Measurements from ENCODE around the gene BRD4.
"Not testable (repeated sequence)": the region's sequence is repeated elsewhere in the genome, so short reads cannot be mapped to it uniquely, and the experiment has no call there.

Gene BRD4

DNA sequence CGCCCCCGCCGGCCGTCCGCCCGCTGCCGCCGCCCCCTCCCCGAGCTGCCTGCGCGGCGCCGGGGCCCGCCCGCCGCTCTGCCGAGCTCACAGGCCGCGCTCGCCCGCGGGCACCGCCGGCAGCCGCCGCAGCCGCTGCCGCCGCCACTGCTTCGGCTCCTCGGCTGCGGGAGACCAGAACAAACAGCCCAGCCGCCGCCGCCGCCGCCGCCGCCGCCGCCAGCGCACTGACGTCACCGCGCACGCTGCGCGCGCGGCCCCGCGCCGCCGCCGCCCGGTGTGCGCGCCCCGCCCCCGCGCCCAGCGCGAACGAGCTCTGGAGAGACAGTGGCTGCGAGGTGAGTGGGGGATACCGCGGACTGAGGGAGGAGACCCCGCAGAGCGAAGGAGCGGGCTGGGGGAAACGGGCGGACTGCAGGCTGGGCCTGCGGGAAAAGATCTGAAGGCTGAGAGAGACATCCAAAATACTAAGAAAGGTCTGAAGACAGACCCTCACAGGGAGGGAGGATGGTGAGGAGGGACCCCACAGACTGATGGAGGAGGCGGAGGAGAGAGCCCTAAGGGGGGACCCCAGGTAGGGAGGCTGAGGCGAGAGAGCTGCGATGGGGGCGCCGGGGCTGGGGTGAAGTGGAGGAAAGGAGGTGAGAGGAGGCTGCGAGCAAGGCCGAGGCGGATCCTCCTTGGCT, at the start of gene BRD4:
TSS of gene BRD4 (minus strand) at position 229 of the 686 bp plus-strand sequence. CDS start 59,440 bp downstream, outside the sequence.
- peak; percentile 84 for DNase-seq

DNA sequence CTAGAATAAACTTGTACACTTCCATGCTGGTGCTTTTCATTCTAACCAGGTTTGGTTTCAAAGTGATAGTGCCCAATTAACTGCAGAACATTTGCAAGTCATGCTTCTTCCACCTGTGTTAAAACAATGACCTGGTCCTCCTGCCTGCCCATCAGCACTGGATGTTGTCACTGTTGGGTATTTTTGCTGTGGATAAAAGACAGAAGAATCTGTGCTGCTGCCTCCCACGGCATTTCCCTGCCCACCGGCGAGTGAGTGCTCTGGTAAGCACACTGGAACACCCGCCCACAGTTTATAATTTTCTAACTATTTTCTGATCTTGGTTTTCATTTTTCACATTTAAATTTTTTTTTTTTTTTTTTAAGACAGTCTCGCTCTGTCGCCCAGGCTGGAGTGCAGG, 49.5 kb upstream of the BRD4 start:
- DNase-seq = no peak

DNA sequence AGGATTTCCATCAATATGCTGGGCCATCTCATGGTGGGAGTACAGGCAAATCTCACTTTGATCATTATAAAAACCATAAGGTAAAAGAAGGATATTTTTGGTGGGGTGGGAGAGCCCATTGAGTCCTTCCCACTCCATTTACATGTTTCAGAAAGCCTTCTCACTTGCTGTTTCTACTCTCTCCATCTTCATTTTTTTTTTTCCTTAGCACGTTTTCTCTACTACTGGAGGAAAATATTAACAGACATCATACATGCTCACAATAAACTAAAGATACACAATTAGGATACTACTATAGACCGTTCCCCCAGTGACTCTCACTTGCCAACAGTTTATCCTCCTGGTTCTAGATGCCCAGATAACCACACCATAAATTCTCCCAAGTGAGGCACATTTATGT, 49.1 kb upstream of the BRD4 start:
- DNase-seq = no peak

DNA sequence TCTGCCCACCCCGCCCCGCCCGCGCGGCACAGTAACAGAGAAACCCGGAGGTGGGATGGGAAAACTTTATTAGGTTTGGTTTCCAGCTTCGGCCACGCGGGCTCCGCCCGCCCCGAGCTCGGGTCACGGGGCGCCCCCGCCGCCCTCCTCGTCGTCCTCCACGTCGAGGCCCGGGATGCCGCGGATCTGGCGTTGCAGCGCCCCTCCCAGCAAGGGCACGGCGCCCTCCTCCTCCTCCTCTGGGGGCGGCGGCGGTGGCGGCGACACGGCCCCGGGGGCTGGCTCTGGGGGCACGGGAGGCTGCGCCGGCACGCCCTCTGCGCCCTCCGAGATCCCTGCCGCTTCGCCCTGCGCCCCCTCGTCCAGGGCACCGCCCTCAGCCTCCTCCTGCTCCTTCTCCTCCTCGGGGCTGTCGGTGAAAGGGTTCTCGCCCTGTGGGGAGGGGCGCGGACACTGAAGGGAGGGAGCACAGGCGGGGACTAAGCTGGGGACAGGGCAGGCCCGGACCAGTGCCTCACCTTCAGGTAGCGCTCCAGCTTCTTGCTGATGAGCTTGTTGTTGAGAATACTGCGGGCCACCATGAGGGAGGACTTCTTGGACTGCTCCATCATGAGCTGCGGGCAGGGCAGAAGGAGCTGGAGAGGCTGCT, 47.8 kb upstream of the BRD4 start:
- DNase-seq = no peak

DNA sequence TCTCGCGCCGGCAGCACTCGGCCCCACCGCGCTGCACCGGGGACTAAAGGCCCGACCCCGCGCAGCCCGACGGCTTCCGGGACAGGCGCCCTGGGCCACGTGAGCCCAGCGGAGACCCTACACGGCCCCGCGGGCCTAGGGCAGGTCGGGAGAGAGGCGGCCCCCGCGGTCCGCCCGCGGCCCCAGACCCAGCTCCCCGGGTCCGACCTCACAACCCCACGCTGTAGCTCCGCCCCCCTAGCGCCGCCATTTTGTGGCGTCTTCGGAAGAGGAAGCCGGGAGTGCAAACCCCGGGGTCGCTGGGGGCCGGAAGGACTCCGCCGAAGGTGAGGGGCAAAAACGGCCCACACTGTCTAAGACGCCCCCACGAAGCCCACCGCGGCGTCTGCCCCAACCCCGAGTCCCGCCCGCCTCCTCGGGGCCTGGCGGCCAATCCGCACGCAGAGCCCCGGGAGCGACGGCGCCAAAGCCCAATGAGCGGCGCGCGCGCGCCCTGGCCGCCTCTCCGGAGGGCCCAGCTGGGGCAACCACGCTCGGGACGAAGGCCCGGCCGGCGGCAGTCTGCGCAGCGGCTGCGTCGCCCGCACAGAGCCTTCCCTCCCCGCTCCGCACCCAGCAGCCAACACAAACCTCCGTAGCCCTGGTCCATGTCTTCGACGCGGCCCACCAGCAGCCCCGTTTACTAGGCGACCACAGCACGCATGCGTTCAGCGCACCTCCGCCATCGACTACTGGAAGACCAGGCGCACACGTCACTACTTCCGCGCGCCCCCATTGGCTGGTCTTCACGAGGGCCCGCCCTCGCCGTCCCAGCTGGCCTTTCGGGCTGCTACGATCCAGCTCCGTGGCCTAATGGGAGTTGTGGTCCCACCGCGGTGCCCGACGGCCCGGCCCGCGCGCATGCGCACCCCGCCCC, 47.0 kb upstream of the BRD4 start, which contains the start of gene AKAP8:
TSS of gene AKAP8 (minus strand) at position 705 of the 916 bp plus-strand sequence. CDS start at position 649, 56 bp downstream.
- DNase-seq = peak; percentile 99

DNA sequence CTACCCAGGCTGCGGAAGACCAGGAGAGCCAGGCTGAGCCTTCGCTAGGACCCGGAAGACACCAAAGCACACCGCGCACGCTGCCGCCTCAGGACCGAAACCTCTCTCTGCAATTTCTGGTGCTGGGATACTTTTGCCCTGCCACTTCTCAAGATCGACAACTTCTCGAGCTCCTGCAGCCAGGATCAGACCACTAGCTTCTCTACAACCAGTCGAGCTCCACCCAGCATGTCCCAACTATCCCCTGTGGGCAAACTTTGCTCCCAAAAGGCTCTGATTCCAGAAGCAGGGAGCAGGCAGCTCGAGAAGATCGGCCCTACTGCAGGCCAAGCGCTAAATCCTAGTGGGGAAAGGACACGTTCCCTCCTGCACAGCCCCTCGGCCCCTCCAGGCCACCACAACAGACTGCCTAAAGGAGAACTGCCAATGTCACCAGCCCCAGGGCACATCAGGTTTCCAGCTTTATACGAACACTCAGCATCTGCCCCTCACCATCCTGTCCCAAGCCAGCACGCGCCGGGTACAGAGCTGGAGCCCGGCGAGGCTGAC, 46.3 kb upstream of the BRD4 start:
- DNase-seq = peak; percentile 56

DNA sequence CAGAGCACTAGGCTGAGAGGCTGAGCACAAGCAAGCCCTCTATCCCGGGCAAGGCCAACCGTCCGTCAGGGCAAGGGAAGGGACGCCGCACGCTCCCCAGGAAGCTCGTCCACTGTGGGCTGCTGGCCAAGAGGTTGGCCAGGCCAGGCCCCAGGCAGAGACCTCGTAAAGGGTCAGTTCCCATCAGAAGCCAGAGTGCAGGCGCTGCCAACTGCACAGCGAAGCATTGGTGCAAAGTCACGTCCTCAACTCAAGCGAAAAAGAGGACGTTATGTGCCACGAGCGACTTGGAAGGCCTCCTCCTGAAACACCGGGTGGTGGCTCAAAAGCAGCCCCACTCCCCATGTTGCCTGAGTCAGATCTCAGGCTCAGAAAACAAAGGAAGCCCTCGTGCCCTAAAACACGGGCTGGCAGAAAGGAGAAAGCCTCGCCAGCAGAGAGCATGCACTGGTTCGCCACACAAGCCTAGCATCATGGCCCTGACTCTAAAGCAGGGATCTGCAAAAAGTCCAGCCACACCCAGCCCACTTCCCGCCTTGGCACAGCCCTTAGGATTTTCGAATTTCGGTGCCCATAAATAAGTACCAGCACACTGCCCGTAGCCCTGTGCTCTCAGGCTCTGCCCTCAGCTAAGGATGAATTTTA, 42.6 kb upstream of the BRD4 start:
- no peak for DNase-seq

DNA sequence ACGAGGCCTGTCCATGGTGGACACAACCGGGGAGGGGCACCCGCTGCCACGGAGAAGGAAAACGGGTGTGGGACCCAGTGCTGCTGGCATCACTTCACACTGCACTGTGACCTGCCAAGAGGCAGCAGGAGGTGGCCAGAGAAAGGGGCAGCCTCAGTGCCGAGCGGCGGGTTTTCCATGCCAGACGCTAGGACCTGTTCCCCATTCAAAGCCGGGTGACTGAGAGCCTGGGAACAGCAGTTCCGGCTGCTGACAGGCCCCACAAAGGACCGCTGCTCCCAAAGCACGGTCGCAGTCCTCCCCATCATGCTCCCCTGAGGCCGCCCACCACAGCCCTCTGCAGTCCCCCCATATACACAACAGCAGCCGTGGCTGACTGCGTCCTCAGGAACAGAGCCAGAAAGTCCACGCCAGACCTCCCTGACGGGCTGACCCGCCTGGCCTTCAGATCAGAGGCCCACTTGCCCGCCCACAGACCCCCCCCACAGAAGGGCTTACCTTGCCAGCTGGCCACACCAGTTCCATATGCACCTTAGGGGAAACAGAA, 41.8 kb upstream of the BRD4 start:
- no peak for DNase-seq

DNA sequence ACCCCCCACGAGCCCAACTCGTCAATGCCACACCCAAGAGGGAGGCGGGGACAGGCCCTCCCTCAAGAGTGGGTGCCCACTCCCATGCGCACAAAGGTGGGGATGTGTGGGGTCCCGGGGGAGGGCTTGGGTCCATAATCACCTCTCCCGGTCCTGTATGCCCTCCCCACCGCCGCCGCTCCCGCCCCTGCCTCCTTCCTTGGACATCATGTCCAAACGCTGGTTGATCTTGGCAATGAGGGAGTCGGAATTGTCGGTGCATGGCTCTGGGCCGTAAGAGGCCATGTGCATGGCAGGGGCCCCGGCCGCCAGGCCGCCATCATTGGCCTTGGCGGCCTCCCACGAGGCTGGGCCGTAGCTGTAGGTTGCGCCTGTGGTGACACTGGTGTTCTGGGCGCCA, 41.3 kb upstream of the BRD4 start:
- no peak for DNase-seq

DNA sequence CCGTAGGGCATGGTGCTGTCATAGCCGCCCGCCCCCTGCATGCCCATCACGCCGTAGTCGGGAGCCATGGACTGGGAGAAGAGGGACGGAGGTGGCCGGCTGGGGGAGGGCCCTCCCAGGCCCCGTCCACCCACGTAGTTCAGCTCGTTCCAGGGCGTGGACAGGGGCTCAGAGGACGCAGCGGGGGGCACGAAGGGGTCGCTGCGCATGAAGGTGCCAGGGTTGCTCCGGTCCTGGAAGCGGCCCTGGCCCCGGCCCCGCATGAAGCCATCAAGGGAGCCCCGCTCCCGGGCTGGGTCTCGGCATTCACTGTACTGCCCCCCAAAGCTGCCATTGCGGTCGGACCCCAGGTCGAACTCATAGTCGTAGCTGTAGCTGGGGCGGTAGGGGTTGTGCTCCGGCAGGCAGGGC, 40.6 kb upstream of the BRD4 start:
- DNase-seq = no peak

DNA sequence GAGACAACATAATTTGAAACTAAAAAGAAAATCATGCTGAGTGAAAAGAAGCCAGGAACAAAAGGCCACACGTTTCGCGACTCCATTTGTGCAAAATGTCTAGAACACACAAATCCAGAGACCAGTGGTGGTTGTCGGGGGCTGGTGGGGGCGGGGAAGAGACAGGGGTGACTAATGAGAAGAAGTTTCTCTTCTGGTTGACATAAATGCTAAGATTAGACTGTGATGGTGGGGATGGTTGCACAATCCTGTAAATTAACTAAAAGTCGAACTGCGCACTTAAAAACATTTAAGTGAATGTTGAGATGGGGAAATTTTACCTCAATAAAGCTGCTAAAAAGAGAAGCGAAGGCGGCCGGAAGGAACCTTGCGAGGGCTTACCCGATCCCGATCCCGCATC, 40.1 kb upstream of the BRD4 start:
- DNase-seq = no peak

DNA sequence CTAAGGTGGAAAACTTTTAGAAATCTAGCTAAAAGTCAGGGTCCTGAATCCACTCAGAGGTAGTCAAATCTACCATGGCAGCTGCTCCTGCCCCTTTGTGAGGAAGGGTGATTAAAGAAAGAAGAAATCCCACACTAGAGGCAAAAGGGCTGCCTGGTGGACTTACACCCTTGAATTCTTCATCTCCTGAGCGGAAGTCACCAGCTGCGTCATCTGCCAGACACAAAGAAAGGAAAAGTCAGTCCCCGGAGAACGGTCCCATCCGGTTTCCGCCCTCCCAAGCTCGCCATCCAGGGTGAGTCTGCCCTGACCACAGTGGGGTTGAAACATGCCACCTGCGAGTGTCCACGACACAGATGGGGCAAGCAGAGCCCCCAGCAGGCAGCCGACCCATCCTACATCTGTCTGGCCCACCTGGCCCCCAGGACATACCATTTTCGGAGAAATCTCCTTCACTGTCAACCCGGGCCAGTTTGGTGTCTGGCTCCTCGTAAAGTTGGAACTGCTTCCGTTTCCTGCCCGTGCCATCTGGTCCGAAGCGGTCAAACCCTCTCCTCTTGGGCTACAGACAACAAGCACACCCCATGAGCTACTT, 39.5 kb upstream of the BRD4 start:
- no peak for DNase-seq

DNA sequence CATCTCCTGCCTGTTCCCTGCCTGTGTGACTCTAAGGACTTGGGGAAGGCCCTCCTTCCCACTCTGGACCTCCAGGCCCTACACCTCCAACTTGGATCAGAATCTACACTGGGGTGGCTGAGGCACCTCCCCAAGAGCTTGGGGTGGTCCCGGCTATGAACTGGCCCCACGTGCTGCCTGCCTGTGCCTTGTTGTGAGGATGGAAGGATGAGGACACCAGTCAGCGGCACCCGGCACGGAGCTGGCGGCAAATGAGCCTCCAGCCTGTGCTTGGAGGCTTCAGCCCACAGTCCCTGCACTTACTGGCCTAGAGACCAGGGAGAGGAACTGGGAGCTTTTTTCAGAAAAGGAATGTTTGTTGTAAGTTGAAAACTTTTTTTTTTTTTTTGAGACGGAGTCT, 38.8 kb upstream of the BRD4 start:
- DNase-seq = no peak

DNA sequence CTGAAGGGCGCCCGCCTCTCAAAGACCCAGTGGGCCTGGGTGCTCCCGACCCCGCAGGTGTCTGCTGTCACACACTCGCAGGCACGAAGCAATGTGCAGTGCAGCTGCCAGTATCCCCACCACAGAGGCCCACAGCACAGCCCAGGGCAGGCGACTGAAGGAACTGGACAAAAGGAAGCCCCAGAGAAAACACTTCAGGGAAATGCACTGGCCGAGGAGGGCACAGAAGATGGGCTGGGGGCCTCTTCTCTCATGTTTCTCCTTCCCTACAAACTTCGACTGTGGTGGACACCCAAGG, 37.2 kb upstream of the BRD4 start:
- DNase-seq = no peak

DNA sequence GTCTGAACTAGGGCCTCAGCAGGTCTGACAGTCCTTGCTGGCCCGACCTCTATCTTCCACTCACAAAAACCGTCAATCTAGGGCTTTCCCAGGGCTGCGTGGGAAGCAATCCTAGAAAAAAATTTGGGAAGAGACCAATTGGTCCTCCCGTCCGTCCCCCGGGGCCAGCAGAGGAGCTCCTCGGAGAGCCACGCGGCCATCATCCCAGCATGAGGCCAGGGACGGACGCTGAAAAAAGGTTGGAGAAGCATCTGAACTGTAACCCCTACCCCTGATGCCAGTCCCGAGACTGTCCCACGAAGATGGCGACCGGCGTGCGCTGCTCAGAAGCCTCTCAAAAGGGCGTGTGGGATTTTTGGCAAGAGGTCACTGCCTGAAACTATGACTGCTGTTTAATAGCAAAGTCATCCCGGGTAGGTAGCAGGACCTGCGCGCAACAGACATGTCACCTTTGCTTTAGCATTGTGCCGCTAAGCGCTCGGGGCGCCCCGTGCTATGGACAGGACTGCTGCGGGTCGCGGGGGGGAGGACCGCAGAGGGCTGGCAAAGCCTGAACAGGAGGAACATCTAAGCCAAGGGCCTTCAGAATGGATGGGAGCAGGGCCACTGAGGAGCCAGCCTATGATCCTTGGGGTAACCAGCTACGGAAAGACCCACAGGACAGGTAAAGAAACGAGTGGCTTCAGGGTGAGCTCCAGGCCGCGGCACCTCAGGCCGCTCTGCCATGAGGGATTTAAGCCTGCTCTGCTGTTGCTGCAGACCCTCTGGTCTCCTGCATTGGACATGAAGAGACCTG, 36.7 kb upstream of the BRD4 start:
- no peak for DNase-seq

DNA sequence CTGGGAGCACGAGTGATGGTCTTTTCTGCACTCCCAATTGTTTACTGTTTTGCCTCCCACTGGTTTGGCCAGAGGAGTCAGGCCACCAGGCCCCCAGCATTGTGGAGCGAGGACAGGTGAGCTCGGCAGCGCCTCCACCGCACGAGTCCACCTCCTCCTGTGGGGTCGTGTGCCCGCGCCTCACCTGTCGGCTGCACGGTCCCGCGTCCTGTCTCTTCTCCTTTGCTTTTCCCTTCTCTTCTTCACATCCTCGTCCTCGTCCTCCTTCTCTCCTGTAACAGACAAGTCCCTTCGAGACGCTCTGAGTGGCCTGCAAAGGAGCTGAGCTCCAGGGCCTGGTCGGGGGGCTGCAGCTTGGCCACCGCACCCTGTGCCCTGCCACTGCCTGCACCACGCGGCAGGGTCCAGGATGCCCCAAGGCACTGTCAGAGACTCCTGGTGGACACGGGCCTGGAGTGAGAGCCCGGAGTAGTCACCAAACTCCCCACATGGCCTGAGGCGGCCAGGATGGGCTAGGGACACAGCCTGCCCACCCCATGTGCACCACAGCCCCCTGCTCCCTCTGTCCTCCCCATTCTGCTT, 35.8 kb upstream of the BRD4 start:
- DNase-seq = no peak

DNA sequence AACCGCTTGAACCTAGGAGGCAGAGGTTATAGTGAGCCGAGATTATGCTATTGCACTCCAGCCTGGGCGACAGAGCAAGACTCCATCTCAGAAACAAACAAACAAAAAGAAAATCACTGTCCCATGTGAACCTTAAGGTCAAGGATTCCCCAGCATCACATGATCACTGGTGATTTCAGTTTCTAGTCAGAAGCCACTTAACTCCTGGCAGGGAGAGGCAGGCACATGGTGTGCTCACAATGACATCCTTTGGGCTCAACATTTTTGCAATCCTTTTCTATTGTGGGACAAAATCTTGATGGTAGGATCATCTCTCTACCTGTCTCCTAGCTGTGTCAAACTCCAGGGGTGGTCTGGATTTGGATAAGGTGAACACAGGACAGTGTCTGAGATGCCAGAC, 35.1 kb upstream of the BRD4 start:
- no peak for DNase-seq

DNA sequence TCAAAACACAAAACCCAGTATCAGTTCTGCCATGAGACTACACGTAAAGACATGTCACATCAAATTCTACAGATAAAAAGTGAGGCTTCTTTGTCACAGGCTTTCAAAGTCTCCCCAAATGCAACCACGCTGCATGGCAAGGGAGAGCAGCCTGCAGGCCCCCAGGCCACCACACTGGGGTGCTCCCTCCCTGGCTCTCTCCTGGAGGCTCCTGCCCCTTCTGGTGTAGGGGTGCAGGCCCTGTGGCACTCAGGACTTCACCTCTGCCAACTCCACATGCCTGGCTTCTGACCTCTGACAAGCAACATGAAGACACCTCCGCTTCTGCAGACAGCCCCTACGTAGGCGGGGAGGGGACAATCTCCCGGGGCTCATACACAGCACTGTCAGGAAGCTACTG, 32.9 kb upstream of the BRD4 start:
- DNase-seq = no peak

DNA sequence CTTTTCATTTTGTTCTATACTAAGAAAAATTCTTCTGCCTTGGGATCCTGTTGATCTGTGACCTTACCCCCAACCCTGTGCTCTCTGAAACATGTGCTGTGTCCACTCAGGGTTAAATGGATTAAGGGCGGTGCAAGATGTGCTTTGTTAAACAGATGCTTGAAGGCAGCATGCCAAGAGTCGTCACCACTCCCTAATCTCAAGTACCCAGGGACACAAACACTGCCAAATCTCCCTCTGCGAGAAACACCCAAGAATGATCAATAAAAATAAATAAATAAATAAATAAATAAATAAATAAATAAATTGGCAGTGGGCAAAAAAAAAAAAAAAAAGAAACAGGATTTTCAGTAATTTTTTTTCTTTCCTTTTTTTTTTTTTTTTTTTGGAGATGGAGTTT, 31.5 kb upstream of the BRD4 start:
- not testable (repeated sequence) for DNase-seq

DNA sequence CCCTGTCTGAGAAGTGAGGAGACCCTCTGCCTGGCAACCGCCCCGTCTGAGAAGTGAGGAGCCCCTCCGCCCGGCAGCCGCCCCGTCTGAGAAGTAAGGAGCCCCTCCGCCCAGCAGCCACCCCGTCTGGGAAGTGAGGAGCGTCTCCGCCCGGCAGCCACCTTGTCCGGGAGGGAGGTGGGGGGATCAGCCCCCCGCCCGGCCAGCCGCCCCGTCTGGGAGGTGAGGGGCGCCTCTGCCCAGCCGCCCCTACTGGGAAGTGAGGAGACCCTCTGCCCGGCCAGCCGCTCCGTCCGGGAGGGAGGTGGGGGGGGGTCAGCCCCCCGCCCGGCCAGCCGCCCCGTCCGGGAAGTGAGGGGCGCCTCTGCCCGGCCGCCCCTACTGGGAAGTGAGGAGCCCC, 30.7 kb upstream of the BRD4 start:
- DNase-seq = not testable (repeated sequence)

DNA sequence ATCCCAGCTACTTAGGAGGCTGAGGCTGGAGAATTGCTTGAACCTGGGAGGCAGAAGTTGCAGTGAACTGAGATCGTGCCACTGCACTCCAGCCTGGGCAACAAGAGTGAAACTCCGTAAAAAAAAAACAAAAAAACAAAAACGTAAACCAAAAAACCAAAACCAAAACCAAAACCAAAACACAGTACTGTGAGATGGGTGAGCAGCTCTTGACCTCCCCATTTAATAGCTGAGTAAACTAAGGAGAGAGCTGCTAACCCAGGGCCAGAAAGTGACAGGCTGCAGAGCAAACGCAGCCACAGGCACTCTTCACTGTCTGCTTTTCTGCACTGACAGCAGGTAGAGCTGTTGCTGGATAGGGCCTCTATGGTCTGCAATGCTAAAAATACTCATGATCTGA, 27.7 kb upstream of the BRD4 start:
- not testable (repeated sequence) for DNase-seq
